WI38 (cell line): ENCODE data around the gene IQCK.

Experiments
- H3K4me3 ChIP-seq: 2 replicates; pipeline ENCODE4 v1.5.1; 2011; ENCODE audit warnings: low read depth, mild to moderate bottlenecking, control low read depth, low read length
- CTCF ChIP-seq: IDR thresholded peaks from 2 replicates; pipeline ENCODE4 v1.5.1; 2012; ENCODE audit warnings: low read depth, mild to moderate bottlenecking, control low read depth, low read length

Gene IQCK

DNA sequence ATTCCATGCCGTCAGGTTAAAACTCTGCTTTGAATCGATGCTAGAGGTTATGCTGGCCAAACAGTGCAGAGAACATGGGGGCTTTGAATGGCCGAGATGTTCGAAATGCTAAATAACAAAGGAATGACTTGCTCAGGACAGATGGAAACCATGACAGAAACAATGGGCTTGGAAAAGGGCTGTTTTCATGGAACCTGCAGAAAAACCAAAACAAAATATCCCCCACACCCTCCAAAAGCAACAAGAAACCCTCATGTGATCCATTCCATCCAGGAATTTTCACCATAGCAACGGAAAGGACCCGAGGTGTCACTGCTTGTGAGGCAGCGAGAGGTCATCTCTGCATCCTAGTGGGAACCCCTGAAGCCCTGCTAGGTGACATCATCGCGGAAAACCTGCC lies 141.1 kb downstream of the IQCK start:
- no peak overlapping the region for H3K4me3 ChIP-seq
- TF ChIP-seq CTCF = no peak

- TF ChIP-seq CTCF = no peak
Observed at GRCh38 chr16:19859603-19860002, 141.5 kb downstream of the IQCK start.

DNA sequence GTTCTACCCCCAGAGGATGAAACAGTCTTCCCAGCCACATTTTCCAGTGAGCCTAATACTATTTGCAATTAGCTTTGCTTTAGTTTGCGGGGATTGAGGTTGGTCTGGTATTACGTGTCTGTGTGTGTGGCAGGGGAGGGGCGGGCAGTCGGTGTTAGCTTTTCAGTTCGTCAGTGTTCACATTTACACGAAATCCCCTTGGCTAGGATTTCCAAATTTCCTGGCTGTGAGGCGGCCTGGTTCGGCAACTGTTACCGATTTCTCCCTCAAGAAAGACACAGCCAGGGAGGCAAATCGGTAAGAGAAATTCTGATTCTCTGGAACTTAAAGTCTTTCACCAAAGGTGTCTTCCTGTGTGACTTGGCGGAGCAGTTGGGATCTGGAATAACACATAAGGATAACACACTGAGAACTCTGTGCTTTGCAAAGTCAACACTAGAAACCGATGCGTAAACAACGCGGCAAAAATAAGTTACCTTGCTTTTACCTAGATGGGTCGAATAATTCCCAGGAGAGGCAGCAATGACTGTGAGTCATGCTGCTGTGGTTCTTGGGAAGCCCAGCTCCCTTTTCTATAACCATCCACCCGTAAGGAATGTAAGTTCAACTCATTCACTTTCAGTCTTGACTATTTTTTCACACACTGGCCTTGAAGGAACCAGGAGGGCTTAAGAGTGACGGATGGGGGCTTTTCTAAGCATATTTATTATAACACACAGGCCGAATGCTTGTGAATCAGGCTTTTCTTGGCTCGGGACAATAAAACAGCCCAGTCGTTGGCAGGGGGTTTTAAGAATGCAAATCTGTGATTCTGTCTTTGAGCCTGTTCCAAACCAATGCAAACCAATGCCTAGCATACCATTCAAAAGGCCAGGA lies 142.3 kb downstream of the IQCK start:
- H3K4me3 ChIP-seq = no peak overlapping the region
- no peak for TF ChIP-seq CTCF

More at GRCh38 chr16:19859603-19860002, 141.5 kb downstream of the IQCK start:
- H3K4me3 ChIP-seq = no peak overlapping the region

GRCh38 chr16:19861133-19861532 lies 143.1 kb downstream of the IQCK start:
- TF ChIP-seq CTCF = no peak
- no peak overlapping the region for H3K4me3 ChIP-seq

DNA sequence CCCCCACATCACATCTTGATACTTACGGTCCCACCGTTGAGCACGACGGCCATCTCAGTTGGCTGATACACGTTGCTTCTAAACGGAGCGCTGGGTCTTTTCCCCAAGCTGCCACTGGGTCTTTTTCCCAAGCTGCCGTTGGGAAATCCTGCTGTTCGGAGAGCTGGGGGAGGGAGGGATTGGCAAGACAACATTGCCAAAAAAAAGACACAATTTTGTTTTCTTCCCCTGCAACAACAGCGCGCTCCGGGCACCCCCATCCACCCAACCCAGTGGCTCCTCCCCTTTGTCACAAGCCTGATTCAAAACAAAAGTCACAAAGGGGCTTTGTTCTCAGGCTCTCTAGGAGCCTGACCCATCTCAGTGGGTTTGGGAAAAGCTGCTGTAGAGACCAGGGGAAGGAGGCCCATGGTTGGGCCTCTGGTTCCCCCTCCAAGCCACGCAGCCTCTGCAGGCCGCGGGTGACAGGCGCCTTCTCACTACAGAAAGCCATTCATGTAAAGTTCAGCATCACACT lies 143.8 kb downstream of the IQCK start:
- no peak for TF ChIP-seq CTCF
- no peak overlapping the region for H3K4me3 ChIP-seq

GRCh38 chr16:19863990-19864389 lies 145.9 kb downstream of the IQCK start:
- TF ChIP-seq CTCF = no peak
- H3K4me3 ChIP-seq = no peak overlapping the region

DNA sequence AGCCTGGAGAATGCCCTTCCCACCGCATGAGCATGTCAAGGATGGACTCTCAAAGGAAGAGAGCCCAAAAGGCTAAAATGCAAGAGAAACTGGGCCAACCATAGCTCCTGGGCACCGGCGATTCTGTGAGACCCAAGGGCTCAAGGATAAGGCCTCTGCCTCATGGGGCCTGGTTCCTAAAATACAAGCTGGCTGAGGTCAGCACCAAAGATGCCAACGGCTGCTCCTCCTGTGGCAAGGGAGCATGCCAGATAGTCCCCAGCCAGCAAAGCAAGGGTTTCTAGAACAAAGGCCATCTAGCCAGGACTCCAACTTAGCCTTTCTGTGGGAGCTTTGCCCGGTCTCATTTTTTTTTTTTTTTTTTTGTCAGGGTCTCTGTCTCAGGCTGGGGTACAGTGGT lies 146.5 kb downstream of the IQCK start:
- no peak for TF ChIP-seq CTCF

More for the DNA sequence above, 146.5 kb downstream of the IQCK start:
- H3K4me3 ChIP-seq = no peak overlapping the region
